Lower leg skin (tissue), 4 donors: ENCODE results near the gene SLC22A23. TPM values are rescaled to one million over a fixed set of nuclear protein-coding genes. Genes with fewer than 3 reads are reported as not detected.
A peak's percentile ranks its signal among the peaks of the same experiment; 100 is the strongest.

Experiments
- DNase-seq, 2 donors: peaks; one replicate each; pipeline ENCODE4 v3.0.0-alpha.2; 2019; ENCODE audit warnings: low spot score in 2 of 2
- H3K4me3 ChIP-seq: fragments of 200-600 bp; sonication (generic); 2 replicates; pipeline ENCODE4 v1.5.1; 2017; ENCODE audit warnings: mild to moderate bottlenecking, low read depth; ENCODE audit not compliant: poor library complexity, severe bottlenecking
- CTCF ChIP-seq, 3 donors: fragments of 450-650 bp; IDR thresholded peaks; one replicate each; pipeline ENCODE4 v1.5.1; 2016; ENCODE audit warnings: antibody characterized with exemption in 3 of 3, mild to moderate bottlenecking in 3 of 3, moderate library complexity in 2 of 3
- POLR2A ChIP-seq, 2 donors: fragments of 450-650 bp; IDR thresholded peaks; one replicate each; pipeline ENCODE4 v1.6.1; 2016 to 2017; ENCODE audit warnings: antibody characterized with exemption in 2 of 2, mild to moderate bottlenecking in 1 of 2, moderate library complexity in 1 of 2
- WGBS, 2 donors: methylation state at CpG; one replicate each; pipeline ENCODE4 v1.1.5; 2018; 5-methylcytosine and 5-hydroxymethylcytosine counted together
- intact Hi-C: fragments of 100-400 bp; cut with DNase I; formaldehyde crosslinking; loops from one replicate; pipeline ENCODE4 v1.15.0; 2023; ENCODE audit warnings: low total_unique reads
- total RNA-seq, 4 donors: library from RNA; depleted of rRNA; stranded (reverse); fragments of >200 nt; gene quantifications; one replicate each; pipeline ENCODE4 v1.1.0, GENCODE V29; 2016

SLC22A23 gene
- total RNA-seq, 4 donors from 2014 or later: 29.2 to 50.7 (median 43.2) TPM

GRCh38 chr6:3239110-3239830, 217.6 kb downstream of the SLC22A23 start:
- 82 to 88% methylated on average over 13 of the region's 13 CpGs for WGBS, 2 donors
- intact Hi-C loops: loop anchor here (10.0 kb wide), 1 partner anchor 104 kb away; no protein-coding TSS in a partner anchor
- TF ChIP-seq CTCF (IDR thresholded peaks at IDR 0.05) (no peak), POLR2A (IDR thresholded peaks at IDR 0.05) (no peak)

GRCh38 chr6:3237761-3238662, 218.8 kb downstream of the SLC22A23 start:
- intact Hi-C loops: loop anchor here (10.0 kb wide), 1 partner anchor 103 kb away; no protein-coding TSS in a partner anchor
- TF ChIP-seq POLR2A (IDR thresholded peaks at IDR 0.05) (no peak), CTCF (IDR thresholded peaks at IDR 0.05) (no peak)
- 77 to 80% methylated on average over 24 of the region's 24 CpGs for WGBS, 2 donors
- H3K4me3 ChIP-seq: no peak overlapping the region
- DNase-seq: peak in 1 of 2 donors; percentile 81

More at GRCh38 chr6:3239110-3239830, 217.6 kb downstream of the SLC22A23 start:
- no peak overlapping the region for H3K4me3 ChIP-seq
- DNase-seq: peak in 1 of 2 donors; percentile 67

GRCh38 chr6:3236005-3236404, 220.8 kb downstream of the SLC22A23 start:
- TF ChIP-seq CTCF (IDR thresholded peaks at IDR 0.05): no peak
- TF ChIP-seq POLR2A (IDR thresholded peaks at IDR 0.05): no peak
- no peak overlapping the region for H3K4me3 ChIP-seq
- peak in 1 of 2 donors; percentile 29 for DNase-seq
- WGBS, 2 donors: 65 to 82% methylated on average over 3 of the region's 3 CpGs
- intact Hi-C loops: loop anchor here (10.0 kb wide), 1 partner anchor 101 kb away; no protein-coding TSS in a partner anchor

GRCh38 chr6:3235486-3235885, 221.4 kb downstream of the SLC22A23 start:
- WGBS, 2 donors: 92 to 98% methylated on average over 2 of the region's 2 CpGs
- H3K4me3 ChIP-seq: no peak overlapping the region
- intact Hi-C loops: loop anchor here (10.0 kb wide), 1 partner anchor 101 kb away; no protein-coding TSS in a partner anchor
- DNase-seq: no peak
- TF ChIP-seq CTCF (IDR thresholded peaks at IDR 0.05) (no peak), POLR2A (IDR thresholded peaks at IDR 0.05) (no peak)

- H3K4me3 ChIP-seq: no peak overlapping the region
- TF ChIP-seq CTCF (IDR thresholded peaks at IDR 0.05): no peak
- TF ChIP-seq POLR2A (IDR thresholded peaks at IDR 0.05): no peak
- WGBS, 2 donors: 79 to 82% methylated on average over 3 of the region's 3 CpGs
- intact Hi-C loops: loop anchor here (10.0 kb wide), 1 partner anchor 99 kb away; no protein-coding TSS in a partner anchor
- peak in 1 of 2 donors; percentile 15 for DNase-seq
Measured at GRCh38 chr6:3233904-3234303, 222.9 kb downstream of the SLC22A23 start.
